GM23338 (cell line): ENCODE results near the gene SLC25A17. TPM values are rescaled to one million over a fixed set of nuclear protein-coding genes. Genes with fewer than 3 reads are reported as not detected.

Experiments used
- ATAC-seq: fragments of 200-7000 bp; cut with Tn5 transposase; 3 replicates; pipeline ENCODE4 v1.9.1; 2020
- DNase-seq: peaks from one replicate; pipeline ENCODE4 v3.0.0-alpha.2; 2015; ENCODE audit warnings: low spot score
- H2AFZ ChIP-seq: fragments of 200-600 bp; sonication (generic); 2 replicates; pipeline ENCODE4 v1.8.0; 2016; ENCODE audit warnings: antibody characterized with exemption, mild to moderate bottlenecking, moderate library complexity
- H3F3A ChIP-seq: fragments of 200-600 bp; sonication (generic); replicated peaks from 2 replicates; pipeline ENCODE4 v1.8.0; 2017; ENCODE audit warnings: antibody characterized with exemption, mixed run types, low read depth
- H3K27ac ChIP-seq: fragments of 200-600 bp; sonication (generic); 2 replicates; pipeline ENCODE4 v1.6.1; 2016; ENCODE audit warnings: low read depth
- H3K27me3 ChIP-seq: fragments of 200-600 bp; sonication (generic); 2 replicates; pipeline ENCODE4 v1.8.0; 2016; ENCODE audit warnings: mild to moderate bottlenecking, mixed run types, moderate library complexity; ENCODE audit not compliant: insufficient read depth
- H3K36me3 ChIP-seq: fragments of 200-600 bp; sonication (generic); 2 replicates; pipeline ENCODE4 v1.8.0; 2016; ENCODE audit warnings: mild to moderate bottlenecking; ENCODE audit not compliant: insufficient read depth
- H3K4me1 ChIP-seq: fragments of 200-600 bp; sonication (generic); 2 replicates; pipeline ENCODE4 v1.8.0; 2016; ENCODE audit warnings: mild to moderate bottlenecking, moderate library complexity; ENCODE audit not compliant: insufficient read depth
- H3K4me2 ChIP-seq: fragments of 200-600 bp; sonication (generic); 2 replicates; pipeline ENCODE4 v1.7.1; 2017; ENCODE audit warnings: mixed run types
- H3K4me3 ChIP-seq: fragments of 200-600 bp; sonication (generic); 2 replicates; pipeline ENCODE4 v1.6.1; 2016; ENCODE audit warnings: mixed run types
- H3K79me2 ChIP-seq: fragments of 200-600 bp; sonication (generic); replicated peaks from 2 replicates; pipeline ENCODE4 v1.8.0; 2017; ENCODE audit warnings: mild to moderate bottlenecking; ENCODE audit not compliant: insufficient read depth
- H3K9me2 ChIP-seq: fragments of 200-600 bp; sonication (generic); 2 replicates; pipeline ENCODE4 v1.8.0; 2017; ENCODE audit not compliant: insufficient read depth
- H4K20me1 ChIP-seq: fragments of 200-600 bp; sonication (generic); replicated peaks from 2 replicates; pipeline ENCODE4 v1.8.0; 2017; ENCODE audit warnings: mild to moderate bottlenecking; ENCODE audit not compliant: insufficient read depth
- H3K27ac Mint-ChIP-seq: 2 replicates; pipeline ENCODE4 v1.8.0; 2020; ENCODE audit warnings: inconsistent platforms, mild to moderate bottlenecking, moderate library complexity, mixed read lengths
- H3K27me3 Mint-ChIP-seq: 3 replicates; pipeline ENCODE4 v1.8.0; 2022; ENCODE audit warnings: low read depth, mild to moderate bottlenecking, moderate library complexity, mixed read lengths, inconsistent platforms; ENCODE audit not compliant: insufficient read depth, poor library complexity
- H3K36me3 Mint-ChIP-seq: 3 replicates; pipeline ENCODE4 v1.8.0; 2021; ENCODE audit warnings: low read depth, mild to moderate bottlenecking, inconsistent platforms, moderate library complexity, mixed read lengths
- H3K4me1 Mint-ChIP-seq: 3 replicates; pipeline ENCODE4 v1.8.0; 2020; ENCODE audit warnings: mild to moderate bottlenecking, inconsistent platforms, mixed read lengths
- H3K4me3 Mint-ChIP-seq: 3 replicates; pipeline ENCODE4 v1.8.0; 2021; ENCODE audit warnings: moderate library complexity, mild to moderate bottlenecking, inconsistent platforms, mixed read lengths
- H3K9me3 Mint-ChIP-seq: 3 replicates; pipeline ENCODE4 v1.8.0; 2020; ENCODE audit warnings: moderate library complexity, mild to moderate bottlenecking, inconsistent platforms, mixed read lengths
- CREB1 ChIP-seq: fragments of 250-450 bp; sonication (Bioruptor Pico); IDR thresholded peaks from 2 replicates; pipeline ENCODE4 v1.5.0; 2020; ENCODE audit warnings: low read depth, mild to moderate bottlenecking, moderate library complexity
- EZH2 ChIP-seq: fragments of 200-600 bp; sonication (generic); IDR thresholded peaks from one replicate; pipeline ENCODE4 v1.8.0; 2017; ENCODE audit warnings: antibody characterized with exemption, mild to moderate bottlenecking, low read depth; ENCODE audit not compliant: unreplicated experiment
- EZH2phosphoT487 ChIP-seq: fragments of 200-600 bp; sonication (generic); IDR thresholded peaks from one replicate; pipeline ENCODE4 v1.8.1; 2018; ENCODE audit warnings: antibody characterized with exemption; ENCODE audit not compliant: unreplicated experiment
- JUNB ChIP-seq: IDR thresholded peaks from one replicate; pipeline ENCODE4 v1.6.1; 2016; ENCODE audit warnings: antibody characterized with exemption; ENCODE audit not compliant: unreplicated experiment
- NANOG ChIP-seq: IDR thresholded peaks from 2 replicates; pipeline ENCODE4 v1.6.1; 2016; ENCODE audit warnings: antibody characterized with exemption, borderline replicate concordance
- ZNF331 ChIP-seq: fragments of 250-450 bp; sonication (Bioruptor Pico); IDR thresholded peaks from 2 replicates; pipeline ENCODE4 v1.5.0; 2020; ENCODE audit warnings: low read depth, mild to moderate bottlenecking, moderate library complexity
- polyA plus RNA-seq: library from polyadenylated mRNA; unstranded; fragments of >200 nt; fragmentation: Nextera tagmentation; extraction: Ambion mirVana; gene quantifications from 2 replicates; pipeline ENCODE4 v1.2.1, GENCODE V29; 2016
- total RNA-seq: library from RNA; depleted of rRNA; stranded (reverse); fragments of >200 nt; shearing (Covaris generic); gene quantifications from 2 replicates; pipeline ENCODE4 v1.2.3, GENCODE V29; 2014
- TF ChIP-seq, protein P1 (sequence below): IDR thresholded peaks from one replicate; pipeline ENCODE4 v1.6.1; 2018; ENCODE audit warnings: antibody characterized with exemption; ENCODE audit not compliant: unreplicated experiment
- TF ChIP-seq, protein P2 (sequence below): IDR thresholded peaks from 2 replicates; pipeline ENCODE4 v1.6.1; 2016; ENCODE audit warnings: antibody characterized with exemption

SLC25A17 gene
- total and polyA plus RNA-seq, 2 experiments from 2014 or later = 35.4 to 43.6 TPM

DNA sequence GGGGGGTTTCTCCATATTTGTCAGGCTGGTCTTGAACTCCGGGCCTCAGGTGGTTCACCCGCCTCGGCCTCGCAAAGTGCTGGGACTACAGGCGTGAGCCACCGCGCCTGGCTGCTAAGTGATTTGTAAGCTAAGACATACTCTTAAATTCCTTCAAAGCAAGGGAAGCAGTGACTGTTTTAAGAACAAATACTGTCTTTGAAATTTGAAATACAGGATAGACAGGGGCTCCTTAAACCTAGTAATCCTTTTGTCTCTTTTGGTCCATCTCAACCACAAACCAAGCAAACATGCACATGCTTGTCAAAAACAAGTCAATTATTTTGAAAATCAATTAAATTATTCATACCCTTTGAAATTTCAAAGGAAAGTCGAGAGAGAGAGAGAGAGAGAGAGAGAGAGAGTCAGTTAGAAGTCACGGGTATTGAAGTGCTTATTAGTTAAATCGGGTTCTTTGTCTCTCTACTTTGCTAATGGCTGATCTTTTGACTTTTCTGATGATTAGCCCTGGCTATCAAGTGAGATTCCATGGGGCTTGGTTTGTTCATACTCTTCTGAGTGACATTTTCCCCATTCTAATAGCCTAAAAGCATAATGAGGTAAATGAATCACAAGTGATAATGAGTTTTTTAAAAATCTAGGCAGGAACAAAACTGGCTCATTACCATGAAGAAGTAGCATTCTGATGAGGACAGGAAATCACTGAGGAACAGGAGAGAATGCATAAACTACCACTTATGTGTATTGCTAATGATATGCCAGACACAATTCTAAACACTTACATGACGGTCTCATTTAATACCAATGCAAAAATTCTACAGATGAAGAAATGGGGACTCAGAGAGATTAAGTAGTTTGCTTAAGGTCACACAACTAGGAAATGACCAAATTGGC is 91.8 kb downstream of the SLC25A17 start (continued):
- TF ChIP-seq, protein P1, sequence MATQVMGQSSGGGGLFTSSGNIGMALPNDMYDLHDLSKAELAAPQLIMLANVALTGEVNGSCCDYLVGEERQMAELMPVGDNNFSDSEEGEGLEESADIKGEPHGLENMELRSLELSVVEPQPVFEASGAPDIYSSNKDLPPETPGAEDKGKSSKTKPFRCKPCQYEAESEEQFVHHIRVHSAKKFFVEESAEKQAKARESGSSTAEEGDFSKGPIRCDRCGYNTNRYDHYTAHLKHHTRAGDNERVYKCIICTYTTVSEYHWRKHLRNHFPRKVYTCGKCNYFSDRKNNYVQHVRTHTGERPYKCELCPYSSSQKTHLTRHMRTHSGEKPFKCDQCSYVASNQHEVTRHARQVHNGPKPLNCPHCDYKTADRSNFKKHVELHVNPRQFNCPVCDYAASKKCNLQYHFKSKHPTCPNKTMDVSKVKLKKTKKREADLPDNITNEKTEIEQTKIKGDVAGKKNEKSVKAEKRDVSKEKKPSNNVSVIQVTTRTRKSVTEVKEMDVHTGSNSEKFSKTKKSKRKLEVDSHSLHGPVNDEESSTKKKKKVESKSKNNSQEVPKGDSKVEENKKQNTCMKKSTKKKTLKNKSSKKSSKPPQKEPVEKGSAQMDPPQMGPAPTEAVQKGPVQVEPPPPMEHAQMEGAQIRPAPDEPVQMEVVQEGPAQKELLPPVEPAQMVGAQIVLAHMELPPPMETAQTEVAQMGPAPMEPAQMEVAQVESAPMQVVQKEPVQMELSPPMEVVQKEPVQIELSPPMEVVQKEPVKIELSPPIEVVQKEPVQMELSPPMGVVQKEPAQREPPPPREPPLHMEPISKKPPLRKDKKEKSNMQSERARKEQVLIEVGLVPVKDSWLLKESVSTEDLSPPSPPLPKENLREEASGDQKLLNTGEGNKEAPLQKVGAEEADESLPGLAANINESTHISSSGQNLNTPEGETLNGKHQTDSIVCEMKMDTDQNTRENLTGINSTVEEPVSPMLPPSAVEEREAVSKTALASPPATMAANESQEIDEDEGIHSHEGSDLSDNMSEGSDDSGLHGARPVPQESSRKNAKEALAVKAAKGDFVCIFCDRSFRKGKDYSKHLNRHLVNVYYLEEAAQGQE = no peak

DNA sequence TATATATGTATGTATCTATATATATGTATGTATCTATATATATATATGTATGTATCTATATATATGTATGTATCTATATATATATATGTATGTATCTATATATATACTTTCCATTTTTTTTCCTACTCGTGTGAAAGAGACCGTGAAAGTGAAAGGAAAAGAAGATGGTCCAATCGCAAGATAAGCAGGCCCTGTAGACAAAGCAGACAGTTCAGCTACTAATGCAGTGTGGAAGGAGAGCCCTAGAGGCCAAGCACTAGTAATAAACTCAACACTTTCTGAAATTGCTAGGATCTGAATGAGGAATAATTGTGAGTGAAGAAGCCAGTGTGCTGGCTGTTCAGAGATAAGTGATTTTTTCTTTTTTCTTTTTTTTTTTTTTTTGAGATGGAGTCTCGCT is 92.6 kb downstream of the SLC25A17 start:
- Histone ChIP-seq H3K79me2 (no peaks in the 10 kb centered on the region), H3K4me3 (no peak overlapping the region), H3K36me3 (no peaks in the 10 kb centered on the region), H2AFZ (peak overlapping the region; percentile 3; the same call in 1 of the 2 replicates), H3K9me2 (no peaks in the 10 kb centered on the region), H3K4me2 (0 out of 2 replicates have a peak overlapping the region, but pooled peaks have one; percentile 41), H3K27me3 (no peaks in the 10 kb centered on the region), H3K27ac (peak overlapping the region; percentile 85), H3K4me1 (peaks cover 37% of the 10 kb centered on the region), H4K20me1 (no peaks in the 10 kb centered on the region), H3F3A (peaks cover 8% of the 10 kb centered on the region)
- ATAC-seq = no peak
- Mint-ChIP-seq H3K27ac (no peak overlapping the region), H3K9me3 (peaks cover 5% of the 10 kb centered on the region; the same call in 1 of the 3 replicates), H3K4me3 (no peak overlapping the region), H3K27me3 (peaks cover 9% of the 10 kb centered on the region), H3K4me1 (peaks cover 34% of the 10 kb centered on the region), H3K36me3 (0 out of 3 replicates have a peak, but pooled peaks cover 3% of the 10 kb centered on the region)
- no peak for DNase-seq
- TF ChIP-seq EZH2 (no peak), NANOG (no peak), ZNF331 (no peak), EZH2phosphoT487 (no peak), JUNB (no peak), CREB1 (CRISPR knock-in tag) (no peak)
- TF ChIP-seq, protein P2, sequence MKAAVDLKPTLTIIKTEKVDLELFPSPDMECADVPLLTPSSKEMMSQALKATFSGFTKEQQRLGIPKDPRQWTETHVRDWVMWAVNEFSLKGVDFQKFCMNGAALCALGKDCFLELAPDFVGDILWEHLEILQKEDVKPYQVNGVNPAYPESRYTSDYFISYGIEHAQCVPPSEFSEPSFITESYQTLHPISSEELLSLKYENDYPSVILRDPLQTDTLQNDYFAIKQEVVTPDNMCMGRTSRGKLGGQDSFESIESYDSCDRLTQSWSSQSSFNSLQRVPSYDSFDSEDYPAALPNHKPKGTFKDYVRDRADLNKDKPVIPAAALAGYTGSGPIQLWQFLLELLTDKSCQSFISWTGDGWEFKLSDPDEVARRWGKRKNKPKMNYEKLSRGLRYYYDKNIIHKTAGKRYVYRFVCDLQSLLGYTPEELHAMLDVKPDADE = no peak
- TF ChIP-seq, protein P1 = no peak
